IPS-20b (cell line): ENCODE measurements around the gene SORCS3.

Experiments
- H3K27ac ChIP-seq: one replicate; pipeline ENCODE4 v1.5.1; 2013; ENCODE audit warnings: low read length
- H3K27me3 ChIP-seq: 2 replicates; pipeline ENCODE4 v1.6.1; 2013; ENCODE audit warnings: mild to moderate bottlenecking, low read length, inconsistent platforms; ENCODE audit not compliant: insufficient read depth
- H3K36me3 ChIP-seq: 2 replicates; pipeline ENCODE4 v1.6.1; 2013; ENCODE audit warnings: low read depth, mild to moderate bottlenecking, inconsistent platforms, low read length, moderate library complexity; ENCODE audit not compliant: insufficient read depth
- H3K4me1 ChIP-seq: 2 replicates; pipeline ENCODE4 v1.6.1; 2013; ENCODE audit warnings: mild to moderate bottlenecking, control low read depth, inconsistent platforms, low read length, moderate library complexity; ENCODE audit not compliant: insufficient read depth
- H3K4me3 ChIP-seq: 2 replicates; pipeline ENCODE4 v1.5.1; 2013; ENCODE audit warnings: mild to moderate bottlenecking, low read length, inconsistent platforms
- H3K9ac ChIP-seq: 2 replicates; pipeline ENCODE4 v1.6.1; 2013; ENCODE audit warnings: low read depth, mild to moderate bottlenecking, inconsistent platforms, low read length, moderate library complexity
- H3K9me3 ChIP-seq: 2 replicates; pipeline ENCODE4 v1.6.1; 2013; ENCODE audit warnings: mild to moderate bottlenecking, low read depth, low read length, inconsistent platforms; ENCODE audit not compliant: insufficient read depth

SORCS3 gene

GRCh38 chr10:104816501-104816900, 175.4 kb downstream of the SORCS3 start:
- peaks cover under 1% of the 10 kb centered on the region; the same call in 1 of the 2 replicates for H3K4me1 ChIP-seq
- H3K9ac ChIP-seq = no peak overlapping the region
- H3K27me3 ChIP-seq = no peaks in the 10 kb centered on the region
- no peaks in the 10 kb centered on the region for H3K9me3 ChIP-seq
- no peaks in the 10 kb centered on the region for H3K36me3 ChIP-seq
- H3K27ac ChIP-seq = no peak overlapping the region
- no peak overlapping the region for H3K4me3 ChIP-seq

- H3K4me3 ChIP-seq = no peak overlapping the region
- no peaks in the 10 kb centered on the region for H3K27me3 ChIP-seq
- H3K9me3 ChIP-seq = no peaks in the 10 kb centered on the region
- no peak overlapping the region for H3K27ac ChIP-seq
- H3K4me1 ChIP-seq = no peaks in the 10 kb centered on the region
- no peaks in the 10 kb centered on the region for H3K36me3 ChIP-seq
- no peak overlapping the region for H3K9ac ChIP-seq
These were observed 178.6 kb downstream of the SORCS3 start for GRCh38 chr10:104819731-104820130.

- Histone ChIP-seq H3K36me3 (no peaks in the 10 kb centered on the region), H3K4me1 (no peaks in the 10 kb centered on the region), H3K9ac (no peak overlapping the region), H3K27ac (no peak overlapping the region), H3K4me3 (no peak overlapping the region), H3K9me3 (no peaks in the 10 kb centered on the region), H3K27me3 (no peaks in the 10 kb centered on the region)
These were observed 181.0 kb downstream of the SORCS3 start for GRCh38 chr10:104822088-104822487.

GRCh38 chr10:104824380-104825006, 183.4 kb downstream of the SORCS3 start:
- no peaks in the 10 kb centered on the region for H3K27me3 ChIP-seq
- no peak overlapping the region for H3K9ac ChIP-seq
- no peak overlapping the region for H3K4me3 ChIP-seq
- H3K4me1 ChIP-seq = no peaks in the 10 kb centered on the region
- H3K27ac ChIP-seq = no peak overlapping the region
- no peaks in the 10 kb centered on the region; the same call in 1 of the 2 replicates for H3K9me3 ChIP-seq
- H3K36me3 ChIP-seq = no peaks in the 10 kb centered on the region

- peaks cover 4% of the 10 kb centered on the region; the same call in 1 of the 2 replicates for H3K4me1 ChIP-seq
- H3K36me3 ChIP-seq = no peaks in the 10 kb centered on the region
- H3K27me3 ChIP-seq = no peaks in the 10 kb centered on the region
- no peak overlapping the region for H3K27ac ChIP-seq
- H3K9ac ChIP-seq = no peak overlapping the region
- H3K4me3 ChIP-seq = no peak overlapping the region
- no peaks in the 10 kb centered on the region; the same call in 1 of the 2 replicates for H3K9me3 ChIP-seq
These were observed 190.2 kb downstream of the SORCS3 start for GRCh38 chr10:104831272-104831671.

GRCh38 chr10:104834580-104834979, 193.5 kb downstream of the SORCS3 start:
- no peaks in the 10 kb centered on the region for H3K9me3 ChIP-seq
- peaks cover 4% of the 10 kb centered on the region; the same call in 1 of the 2 replicates for H3K4me1 ChIP-seq
- H3K27me3 ChIP-seq = no peaks in the 10 kb centered on the region
- H3K27ac ChIP-seq = no peak overlapping the region
- no peak overlapping the region for H3K4me3 ChIP-seq
- H3K9ac ChIP-seq = no peak overlapping the region
- H3K36me3 ChIP-seq = no peaks in the 10 kb centered on the region

- Histone ChIP-seq H3K4me1 (peaks cover 4% of the 10 kb centered on the region; the same call in 1 of the 2 replicates), H3K36me3 (no peaks in the 10 kb centered on the region), H3K27me3 (no peaks in the 10 kb centered on the region; the same call in 1 of the 2 replicates), H3K9ac (no peak overlapping the region), H3K27ac (no peak overlapping the region), H3K9me3 (no peaks in the 10 kb centered on the region), H3K4me3 (no peak overlapping the region)
These were observed 194.3 kb downstream of the SORCS3 start for GRCh38 chr10:104835422-104835821.

DNA sequence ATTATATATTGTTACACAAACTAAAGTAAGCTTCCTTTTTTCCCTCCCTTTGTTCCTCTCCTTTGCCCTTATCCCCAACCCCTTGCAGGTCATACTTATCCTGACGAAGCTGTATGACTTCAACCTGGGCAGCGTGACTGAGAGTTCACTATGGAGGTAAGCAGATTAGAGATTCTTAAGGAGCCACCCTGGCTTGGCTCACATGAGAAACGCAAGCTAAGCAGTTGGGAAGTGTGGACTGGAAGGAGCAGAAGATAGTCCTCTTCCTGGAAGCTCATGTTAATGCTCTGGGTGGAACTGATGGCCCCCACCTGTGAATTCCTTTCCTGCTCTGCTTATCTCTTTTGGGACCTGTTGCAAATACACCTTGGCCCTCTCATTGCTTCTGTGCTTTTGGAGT, 201.6 kb downstream of the SORCS3 start:
- H3K4me3 ChIP-seq = no peak overlapping the region
- no peaks in the 10 kb centered on the region for H3K36me3 ChIP-seq
- H3K4me1 ChIP-seq = no peaks in the 10 kb centered on the region
- H3K9ac ChIP-seq = no peak overlapping the region
- no peaks in the 10 kb centered on the region; the same call in 1 of the 2 replicates for H3K27me3 ChIP-seq
- no peaks in the 10 kb centered on the region for H3K9me3 ChIP-seq
- no peak overlapping the region for H3K27ac ChIP-seq

DNA sequence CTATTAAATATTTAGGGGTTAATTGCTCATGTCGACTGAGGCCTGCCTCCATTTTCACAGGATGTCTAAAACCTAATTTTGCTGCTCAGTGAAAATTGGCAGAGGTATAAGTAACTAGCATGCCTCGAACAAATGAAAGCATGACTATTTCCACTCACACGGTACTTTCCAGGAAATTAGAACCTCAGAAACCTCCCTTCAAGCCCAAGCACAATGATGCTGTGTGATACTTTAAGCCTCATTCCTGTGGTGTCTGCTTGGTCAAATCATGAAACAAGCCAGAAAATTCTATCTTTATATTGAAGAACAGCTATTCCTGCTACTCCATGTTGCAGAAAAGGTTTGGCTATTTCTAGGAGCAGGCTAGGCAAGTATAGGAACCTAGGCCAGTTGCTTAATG, 203.0 kb downstream of the SORCS3 start:
- Histone ChIP-seq H3K4me1 (no peaks in the 10 kb centered on the region), H3K4me3 (no peak overlapping the region), H3K27ac (no peak overlapping the region), H3K27me3 (no peaks in the 10 kb centered on the region; the same call in 1 of the 2 replicates), H3K9me3 (no peaks in the 10 kb centered on the region), H3K36me3 (no peaks in the 10 kb centered on the region), H3K9ac (no peak overlapping the region)

DNA sequence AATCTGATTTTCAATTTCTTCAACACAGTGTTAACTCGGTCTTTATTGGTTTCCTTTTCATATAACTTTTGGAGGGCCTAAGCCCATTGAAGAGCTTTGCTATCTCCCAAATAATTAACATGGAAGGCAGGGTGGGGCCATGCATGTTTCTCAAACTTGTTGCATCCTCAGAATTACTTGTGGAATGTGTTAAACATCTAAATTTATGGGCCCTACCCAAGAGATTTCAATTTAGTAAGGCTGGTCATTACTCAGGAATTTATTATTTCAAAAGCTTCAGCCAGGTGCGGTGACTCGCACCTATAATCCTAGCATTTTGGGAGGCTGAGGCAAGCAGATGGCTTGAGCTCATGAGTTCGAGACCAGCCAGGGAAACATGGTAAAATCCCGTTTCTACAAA, 208.9 kb downstream of the SORCS3 start:
- no peaks in the 10 kb centered on the region for H3K9me3 ChIP-seq
- H3K9ac ChIP-seq = no peak overlapping the region

DNA sequence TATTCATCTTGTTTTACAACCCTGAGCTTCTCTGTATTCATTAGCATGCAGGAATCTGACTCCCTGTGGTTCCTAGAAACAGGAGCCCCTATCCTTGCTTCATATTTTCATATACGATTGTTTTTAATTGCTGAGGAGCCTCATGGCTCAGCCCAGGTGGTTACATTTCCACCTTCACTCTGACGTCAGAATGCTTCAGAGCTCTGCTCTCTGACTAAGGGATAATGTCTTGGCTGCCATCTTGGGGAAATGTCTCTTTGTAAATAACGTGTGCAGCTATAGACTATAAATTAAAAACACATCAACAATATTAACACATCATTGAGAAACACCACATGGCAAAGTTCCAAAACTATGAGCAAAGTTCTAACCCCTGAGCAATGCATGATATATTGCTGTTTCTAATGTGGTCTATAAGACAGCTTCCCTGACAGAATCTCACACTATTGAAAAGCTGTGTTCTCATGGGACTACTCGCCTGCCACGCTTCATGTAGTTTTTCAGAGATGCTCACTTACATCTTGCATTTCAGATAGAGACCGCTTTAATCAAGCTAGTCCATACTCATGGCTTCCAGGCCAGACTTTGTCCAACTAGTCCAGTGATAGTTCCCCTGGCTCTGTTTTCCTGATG, 227.0 kb downstream of the SORCS3 start:
- H3K4me3 ChIP-seq = no peak overlapping the region
- peaks cover 3% of the 10 kb centered on the region; the same call in 1 of the 2 replicates for H3K4me1 ChIP-seq
- H3K9me3 ChIP-seq = no peaks in the 10 kb centered on the region
- no peak overlapping the region for H3K27ac ChIP-seq
- no peaks in the 10 kb centered on the region for H3K36me3 ChIP-seq
- H3K27me3 ChIP-seq = no peaks in the 10 kb centered on the region
- H3K9ac ChIP-seq = no peak overlapping the region

More for the DNA sequence above, 208.9 kb downstream of the SORCS3 start:
- no peak overlapping the region for H3K4me3 ChIP-seq
- no peaks in the 10 kb centered on the region for H3K36me3 ChIP-seq
- no peaks in the 10 kb centered on the region for H3K4me1 ChIP-seq
- H3K27ac ChIP-seq = no peak overlapping the region
- H3K27me3 ChIP-seq = no peaks in the 10 kb centered on the region

DNA sequence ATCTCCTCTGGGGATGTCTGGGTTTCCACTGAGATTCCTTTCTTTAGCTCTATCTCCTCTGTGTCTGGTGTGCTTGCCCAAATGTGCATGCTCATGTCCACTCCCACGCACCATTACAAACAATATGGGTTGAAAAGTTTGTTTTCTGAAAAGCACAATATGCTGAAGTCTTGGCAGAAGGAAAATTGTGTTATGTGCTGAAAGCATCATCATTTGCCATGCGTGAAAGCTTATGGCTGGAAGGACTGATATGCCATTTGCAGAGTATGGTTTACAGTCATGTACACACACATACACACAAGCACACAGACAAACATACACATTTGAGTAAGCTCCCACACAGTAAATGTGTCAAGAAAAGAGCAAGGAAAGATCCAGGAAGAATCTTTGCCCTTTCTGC, 231.6 kb downstream of the SORCS3 start:
- no peaks in the 10 kb centered on the region for H3K36me3 ChIP-seq
- no peak overlapping the region for H3K27ac ChIP-seq
- H3K9ac ChIP-seq = no peak overlapping the region
- H3K27me3 ChIP-seq = no peaks in the 10 kb centered on the region
- no peak overlapping the region for H3K4me3 ChIP-seq
- no peaks in the 10 kb centered on the region for H3K9me3 ChIP-seq
- H3K4me1 ChIP-seq = peaks cover 3% of the 10 kb centered on the region; the same call in 1 of the 2 replicates
